Measurements from ENCODE around the gene SPTAN1.
"Not testable (repeated sequence)": the region's sequence is repeated elsewhere in the genome, so short reads cannot be mapped to it uniquely, and the experiment has no call there.

DNA sequence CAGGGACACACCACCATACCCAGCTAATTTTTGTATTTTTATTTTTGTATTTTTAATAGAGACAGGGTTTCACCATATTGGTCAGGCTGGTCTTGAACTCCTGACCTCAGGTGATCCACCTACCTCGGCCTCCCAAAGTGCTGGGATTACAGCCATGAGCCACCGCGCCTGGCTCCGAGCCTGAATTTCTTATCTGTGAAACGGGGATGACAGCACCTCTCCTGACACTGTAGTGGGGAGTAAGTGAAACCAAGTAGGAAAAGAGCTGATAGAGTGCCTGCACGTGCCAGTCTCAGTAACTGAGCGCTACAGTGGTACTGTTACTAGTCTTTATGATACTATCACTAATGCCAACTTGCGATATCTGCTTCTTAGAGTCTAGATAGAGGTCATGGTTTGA is 32.8 kb downstream of the SPTAN1 start:
- TF ChIP-seq CEBPB, REST (IDR thresholded peaks at IDR 0.05; ENCODE audit: low read depth): not testable (repeated sequence)
